Measurements from ENCODE around the gene EFNA2. TPM values are rescaled to one million over a fixed set of nuclear protein-coding genes. Genes with fewer than 3 reads are reported as not detected.
A peak's percentile ranks its signal among the peaks of the same experiment; 100 is the strongest.

Gene EFNA2
- polyA plus RNA-seq, 3 donors, result not detected

GRCh38 chr19:1272423-1273262, 13.0 kb upstream of the EFNA2 start:
- H3K4me2 ChIP-seq (replicated peaks; ENCODE audit: extremely low read depth, low read length, poor library complexity, severe bottlenecking), result peak overlapping the region; percentile 100
- WGBS (ENCODE audit: insufficient coverage), result 67% methylated on average over 14 of the region's 33 CpGs

More at GRCh38 chr19:1272423-1273262, 13.0 kb upstream of the EFNA2 start:
- Histone ChIP-seq H3K27me3 (ENCODE audit: control insufficient read depth in 2 of 2, insufficient read depth in 2 of 2, low read length in 2 of 2) (peaks cover 0 to 1% of the 10 kb centered on the region in 2 donors), H2AFZ (ENCODE audit: insufficient read depth, low read depth, low read length, poor library complexity, severe bottlenecking) (no peak overlapping the region), H3K4me3 (replicated peaks in 1 of 3; ENCODE audit: low read depth in 2 of 3, low read length in 3 of 3) (peak overlapping the region in 1 of 3 experiments; percentile 98), H3K9ac (ENCODE audit: insufficient read depth, low read length, poor library complexity, severe bottlenecking) (no peak overlapping the region), H3K79me2 (ENCODE audit: insufficient read depth, low read length) (peaks cover 72% of the 10 kb centered on the region), H3K4me1 (ENCODE audit: control insufficient read depth in 1 of 2, insufficient read depth in 2 of 2, low read length in 2 of 2) (peaks cover 78 to 89% of the 10 kb centered on the region in 2 donors), H3K36me3 (replicated peaks in 1 of 2; ENCODE audit: control insufficient read depth in 1 of 2, insufficient read depth in 2 of 2, low read length in 2 of 2) (peaks cover 40 to 46% of the 10 kb centered on the region in 2 donors), H3K9me3 (replicated peaks in 1 of 2; ENCODE audit: control insufficient read depth in 1 of 2, insufficient read depth in 1 of 2, low read length in 2 of 2) (no peaks in the 10 kb centered on the region), H3K27ac (ENCODE audit: low read depth in 1 of 2, low read length in 2 of 2) (peak overlapping the region; percentile 44 to 85), H4K20me1 (ENCODE audit: insufficient read depth, low read length) (peaks cover 78% of the 10 kb centered on the region)
- intact Hi-C loops (cut with micrococcal nuclease), result no loop called here
- TF ChIP-seq CTCF (IDR thresholded peaks at IDR 0.05), result no peak
- Mint-ChIP-seq H3K9me3 (peaks cover 0 to 2% (median 0%) of the 10 kb centered on the region in 7 donors), H3K27ac (peak overlapping the region; percentile 82 to 93 (median 84)), H3K4me3 (peak overlapping the region; percentile 15 to 45), H3K27me3 (ENCODE audit: low read depth in 3 of 3) (peaks cover 0 to 3% (median 3%) of the 10 kb centered on the region in 3 donors), H3K4me1 (peaks cover 68% of the 10 kb centered on the region), H3K36me3 (peaks cover 36 to 55% of the 10 kb centered on the region in 2 donors)
- DNase-seq, result no peak

All from CD14-positive monocyte (primary cell).